PC-9 (cell line): Measurements from ENCODE around the gene KTN1.

Experiments used
- CTCF ChIP-seq: fragments of 200-600 bp; sonication (generic); conservative IDR thresholded peaks from 2 replicates; pipeline ENCODE4 v1.6.1; 2017; ENCODE audit warnings: mixed run types, antibody characterized with exemption, mild to moderate bottlenecking, moderate library complexity
- EZH2 ChIP-seq: fragments of 200-600 bp; sonication (generic); IDR thresholded peaks from 2 replicates; pipeline ENCODE4 v1.8.0; 2017; ENCODE audit warnings: antibody characterized with exemption, low read depth

- no peak for TF ChIP-seq CTCF
- TF ChIP-seq EZH2, result no peak
Observed at GRCh38 chr14:55599250-55599879, 19.4 kb downstream of the KTN1 start.
